Activated CD8-positive, alpha-beta memory T cell treated with anti-CD3 and anti-CD28 coated beads, Interleukin-2, amount 50 U/mL, for 24 hours (primary cell): ENCODE results near the gene CRKL.
A peak's percentile ranks its signal among the peaks of the same experiment; 100 is the strongest.
"Not testable (repeated sequence)": the region's sequence is repeated elsewhere in the genome, so short reads cannot be mapped to it uniquely, and the experiment has no call there.

ENCODE experiments used
- DNase-seq: peaks from one replicate; pipeline ENCODE4 v3.0.0-alpha.2; 2020; ENCODE audit errors: extremely low read depth

CRKL gene

DNA sequence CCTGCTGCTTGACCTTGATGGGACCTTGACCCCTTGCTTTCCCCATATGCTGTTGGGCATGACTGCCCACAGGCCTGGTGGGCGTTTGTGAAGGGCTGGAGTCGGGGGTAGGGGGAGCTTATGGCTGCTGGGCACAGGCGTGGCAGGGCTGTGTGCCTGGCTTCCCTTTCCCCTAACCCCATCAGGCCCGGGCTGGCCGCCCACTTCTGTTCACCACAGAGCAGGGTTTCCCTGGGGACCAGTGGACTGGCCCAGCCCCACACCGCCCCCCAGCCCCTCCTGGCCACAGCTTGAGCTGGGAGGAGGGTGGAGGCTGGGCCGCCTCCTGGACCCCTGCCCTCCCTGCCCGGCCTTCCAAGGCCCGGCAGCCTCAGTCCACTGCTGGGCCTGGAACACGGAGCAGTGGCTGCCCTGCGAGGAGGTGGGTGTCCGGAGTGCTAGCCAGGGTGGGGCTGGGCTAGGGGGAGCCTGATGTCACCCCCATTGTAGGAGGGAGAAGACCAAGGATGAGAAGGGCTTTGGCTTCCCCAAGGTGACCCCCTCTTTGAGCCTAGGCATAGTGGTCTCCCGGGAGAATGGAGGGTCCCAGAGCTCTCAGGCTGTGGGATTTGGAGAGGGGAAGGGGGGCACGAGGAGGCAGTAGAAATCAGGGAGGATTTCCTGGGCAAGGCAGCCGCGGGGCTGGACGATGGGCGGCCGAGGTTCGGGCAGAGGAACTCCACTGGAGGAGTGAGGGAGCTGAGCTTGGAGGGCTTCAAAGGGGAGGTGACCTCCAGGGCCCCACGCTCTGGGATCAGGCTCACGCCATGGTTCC, 49.9 kb downstream of the CRKL start, which contains the start of gene AIFM3:
Gene AIFM3, plus strand, starts transcription at position 373 of the 814 bp plus-strand sequence. CDS start 690 bp downstream, outside the sequence.
- no peak for DNase-seq

GRCh38 chr22:20967697-20968211, 50.5 kb downstream of the CRKL start:
- DNase-seq = no peak

DNA sequence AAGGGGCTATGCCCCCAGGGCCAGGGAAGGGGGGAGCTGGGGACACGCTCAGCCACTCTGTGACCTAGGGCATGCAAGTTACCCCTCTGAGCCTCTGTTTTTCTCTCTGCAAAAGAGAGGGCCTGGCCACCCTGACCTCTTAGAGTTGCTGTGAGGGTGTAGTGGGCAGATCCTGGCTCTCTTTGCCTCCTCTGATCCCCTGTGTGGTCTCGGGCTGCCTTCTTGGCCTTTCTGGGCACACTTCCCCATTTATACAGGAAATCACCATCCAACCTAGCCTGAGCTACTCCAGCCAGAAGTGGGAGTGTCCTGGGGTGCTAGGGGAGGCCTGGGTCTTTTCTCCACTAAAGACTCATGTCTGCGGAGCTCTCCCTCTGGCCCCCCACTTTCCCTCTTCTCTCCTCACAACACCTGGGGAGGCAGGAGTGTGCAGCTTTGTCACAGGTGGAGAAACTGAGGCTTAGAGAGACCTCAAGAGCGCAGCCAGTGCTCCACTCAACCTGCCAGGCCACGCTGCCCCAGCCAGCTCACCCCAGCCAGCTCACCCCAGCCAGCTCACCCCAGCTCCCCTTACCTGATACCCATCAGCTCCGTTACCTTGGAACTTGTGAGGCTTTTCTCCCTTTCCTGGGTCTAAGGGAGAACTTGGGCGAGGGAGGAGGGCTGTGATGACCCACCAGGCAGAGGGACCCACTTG, 51.2 kb downstream of the CRKL start:
- DNase-seq = no peak

DNA sequence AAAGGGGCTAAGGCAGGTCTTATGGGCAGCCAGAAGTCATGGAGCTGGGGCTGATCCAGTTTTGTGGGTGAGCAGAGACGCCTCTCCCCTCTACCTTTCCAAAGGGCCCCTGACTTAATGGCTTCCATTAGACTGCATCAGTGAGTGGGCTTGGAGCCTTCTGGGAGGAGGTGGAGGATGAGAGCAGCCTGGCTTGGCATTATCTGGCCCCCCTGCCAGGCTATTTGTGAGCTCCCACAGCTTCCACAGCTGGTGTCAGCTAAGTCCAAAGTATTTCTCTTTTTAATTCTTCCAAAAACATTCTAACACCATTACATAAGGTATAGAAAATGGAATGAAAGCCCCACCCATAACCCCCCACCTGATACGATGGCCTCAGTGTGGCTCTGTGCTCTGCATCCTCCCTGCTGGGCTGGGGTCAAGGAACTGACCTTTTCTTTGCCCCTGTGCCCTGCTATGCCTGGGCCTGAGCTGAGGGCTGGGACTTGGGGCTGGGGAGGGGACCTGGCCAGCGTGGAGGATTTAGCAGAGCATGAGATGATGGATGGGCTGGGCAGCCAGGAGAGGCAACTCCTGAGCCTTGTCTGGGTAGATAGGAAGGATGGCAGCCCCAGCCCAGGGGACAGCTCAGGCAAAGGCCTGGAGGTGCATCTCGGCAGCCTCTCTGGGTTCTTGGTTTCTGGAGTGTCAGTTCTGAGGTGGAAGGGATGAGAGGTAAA, 53.9 kb downstream of the CRKL start:
- no peak for DNase-seq

- DNase-seq = not testable (repeated sequence)
These were observed 54.9 kb downstream of the CRKL start for GRCh38 chr22:20972014-20972694.

- DNase-seq = no peak
These were observed 55.8 kb downstream of the CRKL start for GRCh38 chr22:20972933-20973577.

- no peak for DNase-seq
These were observed 56.6 kb downstream of the CRKL start for GRCh38 chr22:20973634-20974286.

- no peak for DNase-seq
These were observed 57.2 kb downstream of the CRKL start for GRCh38 chr22:20974336-20974955.

DNA sequence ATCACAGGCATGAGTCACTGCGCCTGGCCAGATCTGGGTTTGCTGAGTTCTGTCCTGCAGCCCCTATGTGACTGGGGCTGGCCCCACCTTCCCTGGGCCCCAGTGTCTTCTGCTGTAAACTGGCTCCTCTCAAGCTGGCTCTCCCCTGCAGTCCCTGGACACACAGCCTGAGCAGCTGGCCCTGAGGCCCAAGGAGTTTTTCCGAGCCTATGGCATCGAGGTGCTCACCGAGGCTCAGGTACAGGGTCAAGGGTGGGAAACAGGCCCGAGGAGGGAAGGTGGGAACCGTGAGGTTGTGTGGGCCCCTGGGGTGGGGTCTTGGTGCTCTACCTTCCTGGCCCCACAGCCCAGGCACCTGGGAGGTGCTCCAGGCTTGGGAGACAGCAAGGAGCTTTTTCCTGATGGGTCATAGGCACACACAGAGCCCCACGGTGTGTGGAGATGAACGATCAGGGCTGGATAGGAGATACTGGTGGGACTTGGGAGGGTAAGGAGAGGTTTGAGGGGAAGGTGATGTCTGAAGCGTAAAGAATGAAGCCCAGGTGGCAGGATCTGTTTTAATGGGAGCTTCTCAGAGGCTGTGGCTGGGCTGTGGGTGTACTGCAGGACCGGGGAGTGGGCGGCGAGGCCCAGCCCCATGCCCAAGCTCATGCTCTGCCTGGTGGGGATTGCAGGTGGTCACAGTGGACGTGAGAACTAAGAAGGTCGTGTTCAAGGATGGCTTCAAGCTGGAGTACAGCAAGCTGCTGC, 58.5 kb downstream of the CRKL start:
- no peak for DNase-seq

DNA sequence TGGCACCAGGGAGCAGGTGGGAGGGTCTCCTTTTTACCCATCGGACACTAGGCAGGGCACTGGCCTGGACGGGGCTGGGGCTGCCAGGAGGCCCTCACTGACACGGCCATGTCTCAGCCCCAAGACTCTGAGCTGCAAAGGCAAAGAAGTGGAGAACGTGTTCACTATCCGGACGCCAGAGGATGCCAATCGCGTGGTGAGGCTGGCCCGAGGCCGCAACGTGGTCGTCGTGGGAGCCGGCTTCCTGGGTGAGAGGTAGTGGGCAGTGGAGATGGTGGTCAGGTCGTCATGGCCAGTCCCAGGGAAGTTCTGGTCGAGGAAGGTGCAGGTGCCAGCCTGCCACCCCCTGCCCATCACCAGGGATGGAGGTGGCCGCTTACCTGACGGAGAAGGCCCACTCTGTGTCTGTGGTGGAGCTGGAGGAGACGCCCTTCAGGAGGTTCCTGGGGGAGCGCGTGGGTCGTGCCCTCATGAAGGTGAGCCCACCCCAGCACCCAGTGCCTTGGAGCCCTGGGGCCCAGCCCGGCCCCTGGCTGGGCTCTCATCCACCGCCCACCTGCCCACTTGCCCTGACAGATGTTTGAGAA, 59.2 kb downstream of the CRKL start:
- no peak for DNase-seq

DNA sequence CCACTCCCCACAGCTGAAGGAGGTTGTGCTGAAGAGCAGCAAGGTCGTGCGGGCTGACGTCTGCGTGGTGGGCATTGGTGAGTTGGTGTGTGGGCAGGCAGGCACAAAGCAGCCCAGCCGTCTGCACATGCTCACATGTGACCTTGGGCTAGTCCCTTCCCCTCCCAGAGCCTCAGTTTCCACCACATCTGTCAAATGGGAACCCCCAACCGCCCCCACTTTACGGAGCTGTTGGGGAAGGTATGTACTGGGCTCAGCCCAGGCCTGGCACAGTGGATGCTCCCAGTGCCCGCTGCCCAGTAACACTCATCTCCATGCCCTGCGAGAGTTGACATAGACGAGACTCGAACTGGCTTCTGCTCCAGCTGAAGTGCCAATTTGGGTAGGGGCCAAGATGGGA, 59.8 kb downstream of the CRKL start:
- no peak for DNase-seq

GRCh38 chr22:20977516-20978170, 60.4 kb downstream of the CRKL start:
- DNase-seq = no peak

GRCh38 chr22:20978419-20978818, 61.2 kb downstream of the CRKL start:
- no peak for DNase-seq

DNA sequence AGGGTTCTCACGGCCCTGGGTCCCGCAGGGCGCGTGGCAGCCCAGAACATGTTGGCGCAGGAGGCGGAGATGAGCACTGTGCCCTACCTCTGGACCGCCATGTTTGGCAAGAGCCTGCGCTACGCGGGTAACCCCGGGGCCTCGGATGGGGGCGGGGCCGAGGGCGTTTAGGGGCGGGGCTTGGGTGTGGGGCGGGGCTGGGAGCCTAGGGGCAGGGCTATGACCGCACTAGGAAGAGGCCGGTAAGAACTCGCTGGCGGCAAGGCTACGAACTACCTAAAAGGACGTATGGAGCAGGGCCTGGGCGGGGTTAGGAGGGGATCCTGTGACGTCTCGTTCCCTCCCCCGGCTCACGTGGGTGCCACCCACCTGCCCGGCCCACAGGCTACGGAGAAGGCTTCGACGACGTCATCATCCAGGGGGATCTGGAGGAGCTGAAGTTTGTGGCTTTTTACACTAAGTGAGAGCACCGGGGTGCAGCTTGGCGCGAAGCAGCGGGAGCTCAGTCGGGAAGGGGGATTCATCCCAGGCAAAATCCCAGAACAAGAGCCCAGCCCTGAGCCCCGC, 62.1 kb downstream of the CRKL start:
- DNase-seq = peak; percentile 39

- no peak for DNase-seq
These were observed 62.8 kb downstream of the CRKL start for GRCh38 chr22:20979940-20980453.

DNA sequence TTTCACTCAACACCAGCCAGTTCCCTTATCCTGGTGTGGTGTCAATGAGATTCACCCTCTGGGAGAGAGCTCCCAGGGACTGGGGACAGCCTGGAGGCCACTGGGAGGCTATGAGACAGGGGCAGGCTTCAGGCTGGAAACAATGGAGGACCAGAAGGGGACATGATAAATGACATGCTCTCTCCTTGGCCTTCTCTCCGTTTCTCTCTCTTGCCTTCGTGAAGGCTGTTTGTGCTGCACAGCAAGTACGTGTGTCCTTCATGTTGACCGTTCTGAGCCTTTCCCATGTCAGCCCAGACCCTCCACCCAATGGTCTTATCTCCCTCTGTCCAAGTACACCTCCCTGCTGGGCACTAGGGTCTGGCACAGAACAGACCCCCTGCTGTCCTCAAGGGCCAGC, 63.3 kb downstream of the CRKL start:
- no peak for DNase-seq

DNA sequence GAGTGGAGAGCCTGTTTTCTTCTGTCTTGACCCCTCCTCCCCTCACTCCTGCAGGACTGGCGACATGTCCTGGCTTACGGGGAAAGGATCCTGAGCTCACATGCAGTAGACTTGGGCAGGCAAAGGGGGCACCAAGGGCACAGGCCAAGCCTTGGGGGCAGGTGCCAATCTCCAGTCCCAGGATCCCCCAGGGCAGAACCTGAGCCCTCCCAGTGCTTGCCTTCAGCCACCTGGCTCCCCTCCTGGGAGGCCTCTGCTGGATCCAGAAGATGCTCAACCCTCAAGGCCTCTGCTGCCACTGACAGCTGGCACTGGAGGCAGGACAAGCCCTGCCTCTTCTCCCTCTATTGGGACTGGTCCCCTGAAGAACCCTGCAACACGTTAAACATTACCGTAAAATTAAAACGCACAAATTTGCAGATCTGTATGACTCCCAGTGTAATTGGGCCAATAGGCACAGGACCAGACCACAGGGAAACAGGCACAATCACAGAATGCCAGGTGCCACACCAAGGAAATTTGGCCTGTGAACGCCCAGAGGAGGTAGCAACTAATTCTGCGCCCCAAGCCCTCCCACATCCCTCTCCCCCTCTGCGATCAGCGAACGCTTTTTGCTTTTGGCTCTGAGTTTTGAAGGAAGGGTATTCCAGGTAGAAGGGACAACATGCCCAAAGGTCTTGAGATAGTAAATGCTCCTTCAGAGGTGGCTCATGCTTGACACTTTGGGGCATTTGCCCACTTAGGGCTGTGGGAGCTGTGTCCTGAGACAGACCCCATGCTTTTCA, 63.9 kb downstream of the CRKL start:
- no peak for DNase-seq
